Parathyroid adenoma (tissue), 2 donors: ENCODE results near the gene GM2A.

Experiments used
- H2AFZ ChIP-seq: fragments of 300-600 bp; sonication (generic); one replicate; pipeline ENCODE4 v1.7.0; 2017; ENCODE audit warnings: antibody characterized with exemption, mild to moderate bottlenecking
- H3K27ac ChIP-seq: fragments of 300-600 bp; sonication (generic); one replicate; pipeline ENCODE4 v1.7.0; 2017
- H3K27me3 ChIP-seq: fragments of 300-600 bp; sonication (generic); one replicate; pipeline ENCODE4 v1.7.0; 2017; ENCODE audit warnings: low read length; ENCODE audit not compliant: control insufficient read depth, insufficient read depth
- H3K36me3 ChIP-seq: fragments of 300-600 bp; sonication (generic); one replicate; pipeline ENCODE4 v1.7.0; 2017; ENCODE audit warnings: low read length; ENCODE audit not compliant: control insufficient read depth, insufficient read depth
- H3K4me1 ChIP-seq: fragments of 300-600 bp; sonication (generic); one replicate; pipeline ENCODE4 v1.7.0; 2017; ENCODE audit warnings: control low read depth
- H3K4me2 ChIP-seq: fragments of 300-600 bp; sonication (generic); one replicate; pipeline ENCODE4 v1.7.0; 2017; ENCODE audit warnings: low read length
- H3K4me3 ChIP-seq: fragments of 300-600 bp; sonication (generic); one replicate; pipeline ENCODE4 v1.7.0; 2017; ENCODE audit warnings: low read depth, low read length
- H3K79me2 ChIP-seq: fragments of 300-600 bp; sonication (generic); one replicate; pipeline ENCODE4 v1.7.0; 2017; ENCODE audit warnings: control low read depth
- H3K9ac ChIP-seq: fragments of 300-600 bp; sonication (generic); one replicate; pipeline ENCODE4 v1.7.0; 2017; ENCODE audit warnings: mild to moderate bottlenecking
- H3K9me3 ChIP-seq: fragments of 300-600 bp; sonication (generic); one replicate; pipeline ENCODE4 v1.7.0; 2017; ENCODE audit warnings: low read length; ENCODE audit not compliant: control insufficient read depth
- TF ChIP-seq, protein P1 (sequence below): fragments of 300-600 bp; sonication (generic); IDR thresholded peaks from one replicate; pipeline ENCODE4 v1.7.0; 2017; ENCODE audit warnings: antibody characterized with exemption, mild to moderate bottlenecking
- donor health status: primary hyperparathyroidism.

GM2A gene

GRCh38 chr5:151318850-151319732 is 66.1 kb downstream of the GM2A start:
- no peaks in the 10 kb centered on the region for H3K4me1 ChIP-seq
- peak overlapping the region; percentile 55 for H2AFZ ChIP-seq
- no peak overlapping the region for H3K4me2 ChIP-seq
- H3K9me3 ChIP-seq, result no peaks in the 10 kb centered on the region
- no peak overlapping the region for H3K4me3 ChIP-seq
- H3K27ac ChIP-seq, result peak overlapping the region; percentile 17
- no peaks in the 10 kb centered on the region for H3K36me3 ChIP-seq
- H3K9ac ChIP-seq, result no peak overlapping the region
- H3K79me2 ChIP-seq, result no peaks in the 10 kb centered on the region
- TF ChIP-seq, protein P1, sequence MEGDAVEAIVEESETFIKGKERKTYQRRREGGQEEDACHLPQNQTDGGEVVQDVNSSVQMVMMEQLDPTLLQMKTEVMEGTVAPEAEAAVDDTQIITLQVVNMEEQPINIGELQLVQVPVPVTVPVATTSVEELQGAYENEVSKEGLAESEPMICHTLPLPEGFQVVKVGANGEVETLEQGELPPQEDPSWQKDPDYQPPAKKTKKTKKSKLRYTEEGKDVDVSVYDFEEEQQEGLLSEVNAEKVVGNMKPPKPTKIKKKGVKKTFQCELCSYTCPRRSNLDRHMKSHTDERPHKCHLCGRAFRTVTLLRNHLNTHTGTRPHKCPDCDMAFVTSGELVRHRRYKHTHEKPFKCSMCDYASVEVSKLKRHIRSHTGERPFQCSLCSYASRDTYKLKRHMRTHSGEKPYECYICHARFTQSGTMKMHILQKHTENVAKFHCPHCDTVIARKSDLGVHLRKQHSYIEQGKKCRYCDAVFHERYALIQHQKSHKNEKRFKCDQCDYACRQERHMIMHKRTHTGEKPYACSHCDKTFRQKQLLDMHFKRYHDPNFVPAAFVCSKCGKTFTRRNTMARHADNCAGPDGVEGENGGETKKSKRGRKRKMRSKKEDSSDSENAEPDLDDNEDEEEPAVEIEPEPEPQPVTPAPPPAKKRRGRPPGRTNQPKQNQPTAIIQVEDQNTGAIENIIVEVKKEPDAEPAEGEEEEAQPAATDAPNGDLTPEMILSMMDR, result peak; percentile 31
- H3K27me3 ChIP-seq, result no peaks in the 10 kb centered on the region
